Esophagus squamous epithelium (tissue), 5 donors: ENCODE data around the gene PRMT1. TPM values are rescaled to one million over a fixed set of nuclear protein-coding genes. Genes with fewer than 3 reads are reported as not detected.

Experiments
- DNase-seq: peaks from one replicate; lab custom pipeline; 2025; lab: John Stamatoyannopoulos, UW
- H3K27ac ChIP-seq, 4 donors: fragments of 200-600 bp; sonication (generic); one replicate each; pipeline ENCODE4 v1.5.1; 2016 to 2019; ENCODE audit warnings: mild to moderate bottlenecking in 1 of 4
- H3K27me3 ChIP-seq, 4 donors: fragments of 200-600 bp; sonication (generic); 1 replicate in 3 of 4; 2 replicates in 1 of 4; pipeline versions ENCODE4 v1.5.1 to v1.6.0; 2017 to 2021; ENCODE audit warnings: antibody characterized with exemption in 1 of 4
- H3K36me3 ChIP-seq, 3 donors: fragments of 200-600 bp; sonication (generic); one replicate each; pipeline ENCODE4 v1.5.1; 2016 to 2019
- H3K4me1 ChIP-seq, 3 donors: fragments of 200-600 bp; sonication (generic); one replicate each; pipeline ENCODE4 v1.5.1; 2017 to 2019
- H3K4me3 ChIP-seq, 4 donors: fragments of 200-600 bp; sonication (generic); 1 replicate in 3 of 4; 2 replicates in 1 of 4; pipeline ENCODE4 v1.5.1; 2016 to 2019; ENCODE audit warnings: mild to moderate bottlenecking in 2 of 4, moderate library complexity in 1 of 4
- H3K9me3 ChIP-seq, 3 donors: fragments of 200-600 bp; sonication (generic); one replicate each; pipeline ENCODE4 v1.5.1; 2016 to 2019
- CTCF ChIP-seq, 6 experiments: fragments of 450-650 bp in 4 of 6; fragments of 200-600 bp in 2 of 6; sonication (generic) in 2 of 6; IDR thresholded peaks; one replicate each; pipeline ENCODE4 v1.5.1; 2016 to 2019; ENCODE audit warnings: antibody characterized with exemption in 6 of 6, mild to moderate bottlenecking in 4 of 6, moderate library complexity in 4 of 6
- POLR2A ChIP-seq, 4 donors: fragments of 450-650 bp; IDR thresholded peaks; one replicate each; pipeline ENCODE4 v1.6.1; 2017; ENCODE audit warnings: antibody characterized with exemption in 4 of 4, mild to moderate bottlenecking in 4 of 4, moderate library complexity in 3 of 4
- WGBS, 2 donors: methylation state at CpG; one replicate each; pipeline ENCODE4 v1.1.5; 2018; 5-methylcytosine and 5-hydroxymethylcytosine counted together
- intact Hi-C: fragments of 100-400 bp; cut with DNase I; formaldehyde crosslinking; loops from one replicate; pipeline ENCODE4 v1.15.0; 2022
- total RNA-seq, 4 donors: library from RNA; depleted of rRNA; stranded (reverse); fragments of >200 nt; gene quantifications; one replicate each; pipeline ENCODE4 v1.1.0, GENCODE V29; 2016
- donor health status: DM: yes; HTN: yes; CAD: no.

PRMT1 gene
- total RNA-seq, 4 donors from 2014 or later: 86.1 to 206 (median 182) TPM

- DNase-seq: no peak
- H3K36me3 ChIP-seq: peaks cover 65 to 100% (median 79%) of the 10 kb centered on the region in 3 donors
- TF ChIP-seq CTCF (IDR thresholded peaks at IDR 0.05) (no peak), POLR2A (IDR thresholded peaks at IDR 0.05) (no peak)
- no peak overlapping the region for H3K4me3 ChIP-seq
- intact Hi-C loops: no loop called here
- H3K4me1 ChIP-seq: peaks cover 0 to 3% (median 0%) of the 10 kb centered on the region in 3 donors
- 88 to 89% methylated on average over 1 to 3 of the region's 10 CpGs for WGBS, 2 donors
- H3K9me3 ChIP-seq: no peaks in the 10 kb centered on the region
- H3K27ac ChIP-seq: no peak overlapping the region
- no peaks in the 10 kb centered on the region for H3K27me3 ChIP-seq
Measured at GRCh38 chr19:49654581-49654980, 22.5 kb upstream of the PRMT1 start.

- intact Hi-C loops: no loop called here
- Histone ChIP-seq H3K4me3 (no peak overlapping the region), H3K9me3 (no peaks in the 10 kb centered on the region), H3K36me3 (peaks cover 65 to 100% (median 82%) of the 10 kb centered on the region in 3 donors), H3K27ac (no peak overlapping the region), H3K4me1 (peaks cover 0 to 14% (median 0%) of the 10 kb centered on the region in 3 donors), H3K27me3 (no peaks in the 10 kb centered on the region)
- WGBS, 2 donors: 90 to 91% methylated on average over 10 to 16 of the region's 23 CpGs
- no peak for TF ChIP-seq CTCF (IDR thresholded peaks at IDR 0.05)
- TF ChIP-seq POLR2A (IDR thresholded peaks at IDR 0.05): no peak
- no peak for DNase-seq
Measured at GRCh38 chr19:49655570-49656455, 21.3 kb upstream of the PRMT1 start.

- H3K4me3 ChIP-seq: no peak overlapping the region
- intact Hi-C loops: no loop called here
- peaks cover 59 to 100% (median 81%) of the 10 kb centered on the region in 3 donors for H3K36me3 ChIP-seq
- 87 to 98% methylated on average over 6 to 12 of the region's 17 CpGs for WGBS, 2 donors
- H3K9me3 ChIP-seq: no peaks in the 10 kb centered on the region
- no peak for DNase-seq
- peaks cover 0 to 16% (median 0%) of the 10 kb centered on the region in 3 donors for H3K4me1 ChIP-seq
- TF ChIP-seq CTCF (IDR thresholded peaks at IDR 0.05) (no peak), POLR2A (IDR thresholded peaks at IDR 0.05) (no peak)
- no peak overlapping the region for H3K27ac ChIP-seq
- no peaks in the 10 kb centered on the region for H3K27me3 ChIP-seq
Measured at GRCh38 chr19:49656456-49657109, 20.5 kb upstream of the PRMT1 start.

GRCh38 chr19:49657493-49658138, 19.5 kb upstream of the PRMT1 start:
- intact Hi-C loops: no loop called here
- no peak for DNase-seq
- H3K4me1 ChIP-seq: peaks cover 0 to 20% (median 0%) of the 10 kb centered on the region in 3 donors
- H3K36me3 ChIP-seq: peaks cover 66 to 100% (median 87%) of the 10 kb centered on the region in 3 donors
- H3K4me3 ChIP-seq: no peak overlapping the region
- H3K9me3 ChIP-seq: no peaks in the 10 kb centered on the region
- no peaks in the 10 kb centered on the region for H3K27me3 ChIP-seq
- 88 to 91% methylated on average over 13 to 14 of the region's 22 CpGs for WGBS, 2 donors
- TF ChIP-seq POLR2A (IDR thresholded peaks at IDR 0.05): no peak
- H3K27ac ChIP-seq: no peak overlapping the region

GRCh38 chr19:49658139-49658517, 18.9 kb upstream of the PRMT1 start:
- no peak for TF ChIP-seq CTCF (IDR thresholded peaks at IDR 0.05)
- no peak for TF ChIP-seq POLR2A (IDR thresholded peaks at IDR 0.05)
- intact Hi-C loops: no loop called here
- no peaks in the 10 kb centered on the region for H3K9me3 ChIP-seq
- DNase-seq: no peak
- no peak overlapping the region for H3K27ac ChIP-seq
- no peak overlapping the region for H3K4me3 ChIP-seq
- peaks cover 0 to 25% (median 0%) of the 10 kb centered on the region in 3 donors for H3K4me1 ChIP-seq
- WGBS, 2 donors: no CpG with 5 or more reads among the region's 15 CpGs
- peaks cover 61 to 100% (median 86%) of the 10 kb centered on the region in 3 donors for H3K36me3 ChIP-seq
- H3K27me3 ChIP-seq: no peaks in the 10 kb centered on the region
